Measurements from ENCODE around the gene PIAS2.

Gene PIAS2

DNA sequence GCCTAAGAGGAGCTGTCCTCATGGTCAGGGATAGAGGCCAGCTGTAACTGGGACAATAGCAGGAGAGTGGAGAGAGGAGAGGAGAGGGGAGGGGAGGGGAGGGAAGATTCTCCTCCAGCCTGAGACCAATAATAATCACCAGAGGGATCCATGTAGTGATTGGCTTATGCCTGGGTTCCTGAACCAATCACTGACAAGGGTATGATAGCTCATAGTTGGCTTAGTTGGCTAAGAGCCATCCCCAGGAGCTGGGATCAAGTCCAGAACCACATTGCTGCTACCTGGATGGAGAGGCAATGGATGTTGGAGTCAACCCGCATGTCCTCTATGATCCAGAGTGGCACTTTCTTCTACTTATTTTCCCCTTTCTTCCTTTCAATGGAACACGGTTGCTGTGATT, 152.7 kb downstream of the PIAS2 start:
- TF ChIP-seq TAF1 (IDR thresholded peaks at IDR 0.05; ENCODE audit: borderline replicate concordance, insufficient read depth, low read length) (no peak), SIN3A (IDR thresholded peaks at IDR 0.05; ENCODE audit: borderline replicate concordance, insufficient read depth, low read length) (no peak), FOXP2 (optimal IDR thresholded peaks at IDR 0.05; ENCODE audit: borderline replicate concordance, extremely low read depth, extremely low read length, insufficient read depth) (no peak)

- TF ChIP-seq SIN3A (IDR thresholded peaks at IDR 0.05; ENCODE audit: borderline replicate concordance, insufficient read depth, low read length), result no peak
- no peak for TF ChIP-seq POLR2AphosphoS5 (IDR thresholded peaks at IDR 0.05; ENCODE audit: low read depth, low read length)
- TF ChIP-seq REST (IDR thresholded peaks at IDR 0.05; ENCODE audit: insufficient read depth in 1 of 2, low read depth in 2 of 2, low read length in 2 of 2), result no peak
- no peak for TF ChIP-seq FOXP2 (optimal IDR thresholded peaks at IDR 0.05; ENCODE audit: borderline replicate concordance, extremely low read depth, extremely low read length, insufficient read depth)
- no peak for TF ChIP-seq TAF1 (IDR thresholded peaks at IDR 0.05; ENCODE audit: borderline replicate concordance, insufficient read depth, low read length)
These were observed 156.1 kb downstream of the PIAS2 start for GRCh38 chr18:46761059-46761769.

- TF ChIP-seq REST (IDR thresholded peaks at IDR 0.05; ENCODE audit: insufficient read depth in 1 of 2, low read depth in 2 of 2, low read length in 2 of 2) (no peak), POLR2AphosphoS5 (IDR thresholded peaks at IDR 0.05; ENCODE audit: low read depth, low read length) (no peak), FOXP2 (optimal IDR thresholded peaks at IDR 0.05; ENCODE audit: borderline replicate concordance, extremely low read depth, extremely low read length, insufficient read depth) (no peak), SIN3A (IDR thresholded peaks at IDR 0.05; ENCODE audit: borderline replicate concordance, insufficient read depth, low read length) (no peak), TAF1 (IDR thresholded peaks at IDR 0.05; ENCODE audit: borderline replicate concordance, insufficient read depth, low read length) (no peak)
These were observed 157.4 kb downstream of the PIAS2 start for GRCh38 chr18:46759890-46760289.

DNA sequence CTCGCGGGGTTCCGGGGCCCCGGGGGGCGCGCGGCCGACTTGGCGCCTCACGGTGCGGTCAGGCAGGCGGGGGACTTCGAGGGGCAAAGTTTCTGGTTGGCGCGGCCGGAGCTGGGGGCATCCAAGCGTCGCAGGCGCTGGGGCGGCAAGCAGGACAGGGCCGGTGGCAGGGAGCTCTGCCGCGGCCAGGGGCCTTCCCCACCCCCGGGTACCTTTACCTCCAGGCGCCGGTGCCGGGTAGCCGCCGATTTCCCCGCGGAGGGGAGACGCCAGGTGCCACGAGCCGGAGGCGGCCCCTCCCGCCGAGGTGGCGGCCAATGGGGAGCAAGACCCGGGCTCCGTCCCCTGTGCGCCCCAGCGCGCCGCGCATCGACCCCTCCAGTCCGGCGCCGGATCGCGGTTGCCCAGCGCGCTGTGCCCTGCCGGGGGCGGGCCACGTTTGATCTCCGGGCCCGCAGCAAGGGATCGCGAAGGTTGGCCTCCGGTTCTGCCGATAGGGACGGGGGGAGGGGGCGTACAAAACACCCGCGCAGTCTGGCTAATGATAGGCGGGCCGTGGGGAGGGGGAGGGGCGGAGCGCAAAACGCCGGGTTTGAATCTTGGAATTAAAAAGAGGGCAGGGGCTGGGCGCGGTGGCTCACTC, 160.6 kb downstream of the PIAS2 start, which contains the start of gene ST8SIA5:
Gene ST8SIA5, minus strand, starts transcription at position 495 of the 643 bp plus-strand sequence. CDS start 545 bp downstream, outside the sequence.
- no peak for TF ChIP-seq FOXP2 (optimal IDR thresholded peaks at IDR 0.05; ENCODE audit: borderline replicate concordance, extremely low read depth, extremely low read length, insufficient read depth)
- TF ChIP-seq POLR2AphosphoS5 (IDR thresholded peaks at IDR 0.05; ENCODE audit: low read depth, low read length), result no peak
- TF ChIP-seq SIN3A (IDR thresholded peaks at IDR 0.05; ENCODE audit: borderline replicate concordance, insufficient read depth, low read length), result no peak

GRCh38 chr18:46756025-46756558, 161.2 kb downstream of the PIAS2 start:
- TF ChIP-seq FOXP2 (optimal IDR thresholded peaks at IDR 0.05; ENCODE audit: borderline replicate concordance, extremely low read depth, extremely low read length, insufficient read depth), result no peak
- TF ChIP-seq POLR2AphosphoS5 (IDR thresholded peaks at IDR 0.05; ENCODE audit: low read depth, low read length), result no peak
- no peak for TF ChIP-seq REST (IDR thresholded peaks at IDR 0.05; ENCODE audit: insufficient read depth in 1 of 2, low read depth in 2 of 2, low read length in 2 of 2)
- TF ChIP-seq TAF1 (IDR thresholded peaks at IDR 0.05; ENCODE audit: borderline replicate concordance, insufficient read depth, low read length), result no peak
- no peak for TF ChIP-seq SIN3A (IDR thresholded peaks at IDR 0.05; ENCODE audit: borderline replicate concordance, insufficient read depth, low read length)

All from PFSK-1 (cell line).